H9 (cell line): ENCODE results near the gene AK8. TPM values are rescaled to one million over a fixed set of nuclear protein-coding genes. Genes with fewer than 3 reads are reported as not detected.

Experiments
- DNase-seq: peaks from one replicate; pipeline ENCODE4 v3.0.0-alpha.2; 2017
- H2AFZ ChIP-seq: one replicate; pipeline ENCODE4 v1.6.1; 2013; ENCODE audit warnings: mild to moderate bottlenecking, low read length, control low read depth, moderate library complexity
- H2AK5ac ChIP-seq: 2 replicates; pipeline ENCODE4 v1.6.1; 2013; ENCODE audit warnings: low read length, control low read depth, mixed read lengths; ENCODE audit not compliant: insufficient read length
- H2BK120ac ChIP-seq: one replicate; pipeline ENCODE4 v1.6.1; 2013; ENCODE audit warnings: low read depth, mild to moderate bottlenecking, low read length, control low read depth, inconsistent platforms; ENCODE audit not compliant: poor library complexity, severe bottlenecking
- H2BK12ac ChIP-seq: 2 replicates; pipeline ENCODE4 v1.6.1; 2013; ENCODE audit warnings: low read length, control low read depth, mixed read lengths, low read depth; ENCODE audit not compliant: insufficient read length
- H2BK15ac ChIP-seq: 2 replicates; pipeline ENCODE4 v1.6.1; 2013; ENCODE audit warnings: low read depth, low read length, control low read depth
- H2BK20ac ChIP-seq: one replicate; pipeline ENCODE4 v1.6.1; 2013; ENCODE audit warnings: low read depth, mild to moderate bottlenecking, low read length, control low read depth, inconsistent platforms; ENCODE audit not compliant: poor library complexity, severe bottlenecking
- H2BK5ac ChIP-seq: 2 replicates; pipeline ENCODE4 v1.6.1; 2013; ENCODE audit warnings: low read length, control low read depth, mixed read lengths; ENCODE audit not compliant: insufficient read length
- H3K14ac ChIP-seq: 2 replicates; pipeline ENCODE4 v1.6.1; 2013; ENCODE audit warnings: low read length, control low read depth; ENCODE audit not compliant: insufficient read depth
- H3K18ac ChIP-seq: 2 replicates; pipeline ENCODE4 v1.6.1; 2013; ENCODE audit warnings: low read depth, mild to moderate bottlenecking, mixed read lengths, low read length, control low read depth; ENCODE audit not compliant: insufficient read length
- H3K23ac ChIP-seq: 2 replicates; pipeline ENCODE4 v1.6.1; 2013; ENCODE audit warnings: low read length, control low read depth, mixed read lengths, low read depth; ENCODE audit not compliant: insufficient read length
- H3K23me2 ChIP-seq: 2 replicates; pipeline ENCODE4 v1.6.1; 2013; ENCODE audit warnings: low read depth, mild to moderate bottlenecking, mixed read lengths, low read length, control low read depth; ENCODE audit not compliant: insufficient read length, poor library complexity, severe bottlenecking
- H3K27ac ChIP-seq: 2 replicates; pipeline ENCODE4 v1.5.1; 2013; ENCODE audit warnings: low read length, control low read depth, mixed read lengths, low read depth; ENCODE audit not compliant: insufficient read length
- H3K27me3 ChIP-seq: 2 replicates; pipeline ENCODE4 v1.6.1; 2013; ENCODE audit warnings: low read length, control low read depth, inconsistent platforms; ENCODE audit not compliant: insufficient read depth
- H3K4ac ChIP-seq: 2 replicates; pipeline ENCODE4 v1.6.1; 2013; ENCODE audit warnings: low read depth, mild to moderate bottlenecking, control low read depth, inconsistent platforms, low read length, moderate library complexity
- H3K4me1 ChIP-seq: 2 replicates; pipeline ENCODE4 v1.6.1; 2013; ENCODE audit warnings: low read length, control low read depth, inconsistent platforms; ENCODE audit not compliant: insufficient read depth
- H3K4me2 ChIP-seq: 2 replicates; pipeline ENCODE4 v1.6.1; 2013; ENCODE audit warnings: low read length, control low read depth, mixed read lengths; ENCODE audit not compliant: insufficient read length, insufficient read depth
- H3K56ac ChIP-seq: 2 replicates; pipeline ENCODE4 v1.6.1; 2013; ENCODE audit warnings: low read depth, mild to moderate bottlenecking, mixed read lengths, low read length, control low read depth; ENCODE audit not compliant: insufficient read length
- H3K79me1 ChIP-seq: 2 replicates; pipeline ENCODE4 v1.6.1; 2013; ENCODE audit warnings: low read depth, mild to moderate bottlenecking, moderate library complexity, low read length, control low read depth, inconsistent platforms; ENCODE audit not compliant: insufficient read depth, poor library complexity, severe bottlenecking
- H3K79me2 ChIP-seq: 2 replicates; pipeline ENCODE4 v1.6.1; 2013; ENCODE audit warnings: low read length, control low read depth, inconsistent platforms; ENCODE audit not compliant: insufficient read depth
- H3K9ac ChIP-seq: 2 replicates; pipeline ENCODE4 v1.6.1; 2013; ENCODE audit warnings: low read length, control low read depth, mixed read lengths; ENCODE audit not compliant: insufficient read length; ENCODE audit errors: extremely low read depth
- H3K9me3 ChIP-seq: one replicate; pipeline ENCODE4 v1.6.1; 2013; ENCODE audit warnings: low read depth, low read length, inconsistent platforms; ENCODE audit not compliant: control insufficient read depth
- H3T11ph ChIP-seq: one replicate; pipeline ENCODE4 v1.6.1; 2013; ENCODE audit warnings: mild to moderate bottlenecking, low read length, control low read depth, inconsistent platforms
- H4K20me1 ChIP-seq: one replicate; pipeline ENCODE4 v1.6.1; 2013; ENCODE audit not compliant: control insufficient read depth, insufficient read length, insufficient read depth
- H4K5ac ChIP-seq: 2 replicates; pipeline ENCODE4 v1.6.1; 2013; ENCODE audit warnings: low read depth, mild to moderate bottlenecking, mixed read lengths, low read length, control low read depth; ENCODE audit not compliant: insufficient read length
- H4K8ac ChIP-seq: replicated peaks from 2 replicates; pipeline ENCODE4 v1.6.1; 2013; ENCODE audit warnings: low read length, control low read depth, mixed read lengths, low read depth; ENCODE audit not compliant: insufficient read length
- H4K91ac ChIP-seq: 2 replicates; pipeline ENCODE4 v1.6.1; 2013; ENCODE audit warnings: low read depth, mild to moderate bottlenecking, moderate library complexity, mixed read lengths, low read length, control low read depth; ENCODE audit not compliant: insufficient read length
- H3K27ac Mint-ChIP-seq, 3 experiments: 2 replicates in 2 of 3; 3 replicates in 1 of 3; pipeline ENCODE4 v1.8.0; 2020 to 2021; ENCODE audit warnings: mixed read lengths in 3 of 3, mild to moderate bottlenecking in 1 of 3, moderate library complexity in 1 of 3
- H3K27me3 Mint-ChIP-seq: 2 replicates; pipeline ENCODE4 v1.8.0; 2021; ENCODE audit warnings: low read depth, mild to moderate bottlenecking, moderate library complexity, mixed read lengths
- H3K36me3 Mint-ChIP-seq, 3 experiments: 2 replicates in 2 of 3; 3 replicates in 1 of 3; pipeline ENCODE4 v1.8.0; 2020 to 2021; ENCODE audit warnings: low read depth in 3 of 3, mixed read lengths in 3 of 3; ENCODE audit not compliant: insufficient read depth in 1 of 3
- H3K4me1 Mint-ChIP-seq, 2 experiments: 2 replicates each; pipeline ENCODE4 v1.8.0; 2020; ENCODE audit warnings: mixed read lengths in 2 of 2
- H3K4me3 Mint-ChIP-seq, 2 experiments: 2 replicates in 1 of 2; 3 replicates in 1 of 2; pipeline ENCODE4 v1.8.0; 2020 to 2021; ENCODE audit warnings: mild to moderate bottlenecking in 2 of 2, mixed read lengths in 2 of 2, moderate library complexity in 1 of 2
- H3K9me3 Mint-ChIP-seq, 2 experiments: 2 replicates in 1 of 2; 3 replicates in 1 of 2; pipeline ENCODE4 v1.8.0; 2020; ENCODE audit warnings: mild to moderate bottlenecking in 2 of 2, mixed read lengths in 2 of 2, moderate library complexity in 1 of 2
- WGBS: extraction: QIAGEN DNeasy Blood & Tissue Kit; methylation state at CpG from one replicate; pipeline ENCODE4 v1.1.7; 2013; ENCODE audit warnings: missing lambda C conversion rate, low lambda C conversion rate, mixed read lengths; ENCODE audit not compliant: insufficient read length; ENCODE audit errors: extremely low coverage; 5-methylcytosine and 5-hydroxymethylcytosine counted together
- total RNA-seq: library from RNA; stranded (reverse); gene quantifications from 2 replicates; pipeline ENCODE4 v1.2.1, GENCODE V29; 2021
- TF ChIP-seq, protein P1 (sequence below): fragments of 200-600 bp; sonication (generic); conservative IDR thresholded peaks from 3 replicates; pipeline ENCODE4 v1.8.0; 2021; ENCODE audit warnings: antibody characterized with exemption, mild to moderate bottlenecking

AK8 gene
- total RNA-seq, 1 experiment from 2014 or later, result 0.44 TPM

DNA sequence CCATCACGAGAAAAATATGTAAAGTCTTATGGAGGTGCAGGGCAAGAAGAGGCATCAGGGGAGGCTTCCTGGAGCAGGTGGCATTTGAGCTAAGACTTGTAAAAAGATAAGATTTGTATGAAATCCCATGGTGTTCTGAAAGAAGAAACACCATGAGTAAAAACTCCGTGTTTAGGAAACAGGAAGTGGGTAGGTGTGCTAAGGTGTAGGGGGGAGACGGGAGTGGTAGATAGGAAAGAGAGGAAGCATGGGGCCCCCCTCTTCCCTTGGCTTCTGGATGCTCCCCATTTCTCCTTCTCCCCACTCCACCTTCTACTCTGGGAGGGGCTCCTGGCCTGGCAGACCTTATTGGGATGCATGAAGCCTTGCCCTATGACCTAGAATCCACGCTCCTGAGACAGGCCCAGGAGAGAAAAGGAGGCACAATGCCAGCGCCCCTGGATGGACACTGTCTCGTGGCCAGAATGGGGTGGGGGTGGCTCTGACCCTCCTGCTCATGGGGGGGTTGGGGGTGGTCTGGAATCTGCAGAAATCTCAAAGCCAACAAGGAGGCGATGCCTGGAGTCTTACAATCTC is 104.2 kb downstream of the AK8 start:
- Histone ChIP-seq H4K20me1 (no peaks in the 10 kb centered on the region), H3K79me2 (no peaks in the 10 kb centered on the region), H3K23me2 (peaks cover 12% of the 10 kb centered on the region), H2AK5ac (no peak overlapping the region), H3K9me3 (no peaks in the 10 kb centered on the region), H4K91ac (no peak overlapping the region), H3K23ac (no peak overlapping the region), H3T11ph (no peak overlapping the region), H2BK20ac (no peak overlapping the region), H3K56ac (no peak overlapping the region), H2BK15ac (no peak overlapping the region), H3K4ac (no peak overlapping the region), H3K14ac (no peak overlapping the region), H3K9ac (no peak overlapping the region), H2BK120ac (no peak overlapping the region), H2BK12ac (no peak overlapping the region), H3K27me3 (no peaks in the 10 kb centered on the region), H4K8ac (no peak overlapping the region), H3K4me1 (no peaks in the 10 kb centered on the region), H3K18ac (no peak overlapping the region), H3K27ac (no peak overlapping the region), H4K5ac (no peak overlapping the region), H2AFZ (no peak overlapping the region), H3K4me2 (no peak overlapping the region), H2BK5ac (no peak overlapping the region), H3K79me1 (no peaks in the 10 kb centered on the region)
- Mint-ChIP-seq H3K9me3 (peaks cover 15 to 20% of the 10 kb centered on the region in 2 experiments), H3K4me1 (peaks cover 6 to 9% of the 10 kb centered on the region in 2 experiments), H3K36me3 (peaks cover 0 to 13% (median 7%) of the 10 kb centered on the region in 3 experiments; a peak in 5 of 7 replicates), H3K27me3 (peaks cover 45% of the 10 kb centered on the region), H3K27ac (no peak overlapping the region; a peak in 1 of 7 replicates), H3K4me3 (no peak overlapping the region)
- no peak for DNase-seq
- no CpG with 5 or more reads among the region's 7 CpGs for WGBS
- TF ChIP-seq, protein P1, sequence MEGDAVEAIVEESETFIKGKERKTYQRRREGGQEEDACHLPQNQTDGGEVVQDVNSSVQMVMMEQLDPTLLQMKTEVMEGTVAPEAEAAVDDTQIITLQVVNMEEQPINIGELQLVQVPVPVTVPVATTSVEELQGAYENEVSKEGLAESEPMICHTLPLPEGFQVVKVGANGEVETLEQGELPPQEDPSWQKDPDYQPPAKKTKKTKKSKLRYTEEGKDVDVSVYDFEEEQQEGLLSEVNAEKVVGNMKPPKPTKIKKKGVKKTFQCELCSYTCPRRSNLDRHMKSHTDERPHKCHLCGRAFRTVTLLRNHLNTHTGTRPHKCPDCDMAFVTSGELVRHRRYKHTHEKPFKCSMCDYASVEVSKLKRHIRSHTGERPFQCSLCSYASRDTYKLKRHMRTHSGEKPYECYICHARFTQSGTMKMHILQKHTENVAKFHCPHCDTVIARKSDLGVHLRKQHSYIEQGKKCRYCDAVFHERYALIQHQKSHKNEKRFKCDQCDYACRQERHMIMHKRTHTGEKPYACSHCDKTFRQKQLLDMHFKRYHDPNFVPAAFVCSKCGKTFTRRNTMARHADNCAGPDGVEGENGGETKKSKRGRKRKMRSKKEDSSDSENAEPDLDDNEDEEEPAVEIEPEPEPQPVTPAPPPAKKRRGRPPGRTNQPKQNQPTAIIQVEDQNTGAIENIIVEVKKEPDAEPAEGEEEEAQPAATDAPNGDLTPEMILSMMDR, result no peak
